HCT116 (cell line): ENCODE data around the gene PTPN13. TPM values are rescaled to one million over a fixed set of nuclear protein-coding genes. Genes with fewer than 3 reads are reported as not detected.

Source experiments
- ATAC-seq: fragments of 200-7000 bp; cut with Tn5 transposase; 2 replicates; pipeline ENCODE4 v1.9.1; 2020; ENCODE audit warnings: mild to moderate bottlenecking, moderate library complexity
- BruUV-seq: library from RNA; stranded (reverse); fragments of 400-500 nt; replicated peaks from 2 replicates; lab custom pipeline; 2021; lab: Mats Ljungman, UMichigan
- CTCF ChIA-PET: fragments of 300-600 bp; sonication (Branson Sonifier 250); formaldehyde crosslinking; loops from one replicate; lab custom pipeline; 2021; ENCODE audit warnings: antibody characterized with exemption; lab: Charles Lee
- POLR2A ChIA-PET: fragments of 300-600, 350-600 bp; sonication (Branson Sonifier 250); formaldehyde crosslinking; loops from one replicate; lab custom pipeline; 2021; ENCODE audit warnings: antibody characterized with exemption; lab: Charles Lee
- RAD21 ChIA-PET, 2 experiments: fragments of 300-600 bp; sonication (Branson Sonifier 250); formaldehyde crosslinking; loops; one replicate each; lab custom pipeline; 2023; ENCODE audit warnings: low total read pairs in 2 of 2; ENCODE audit not compliant: uncharacterized antibody in 2 of 2, unreplicated experiment in 2 of 2, low non-redundant PET in 1 of 2; lab: Charles Lee
- DNase-seq: peaks from one replicate; pipeline ENCODE4 v3.0.0-alpha.2; 2010; ENCODE audit warnings: low read depth, low spot score
- H2AFZ ChIP-seq: fragments of 200-600 bp; shearing (Covaris generic), sonication (generic); 2 replicates; pipeline ENCODE4 v1.6.1; 2017; ENCODE audit warnings: low read depth, mixed run types, mixed read lengths, antibody characterized with exemption, low read length; ENCODE audit not compliant: poor library complexity, severe bottlenecking
- H3K27ac ChIP-seq: 2 replicates; pipeline ENCODE4 v1.5.1; 2012; ENCODE audit warnings: low read depth, low read length
- H3K27me3 ChIP-seq: fragments of 200-600 bp; sonication (generic); 2 replicates; pipeline ENCODE4 v1.6.1; 2016; ENCODE audit warnings: mixed run types, low read length, mixed read lengths; ENCODE audit not compliant: insufficient read depth
- H3K36me3 ChIP-seq, 2 experiments: fragments of 200-500 bp in 1 of 2; fragments of 200-600 bp in 1 of 2; sonication (Bioruptor generic) in 1 of 2; sonication (generic) in 1 of 2; 2 replicates each; pipeline versions ENCODE4 v1.5.1 to v1.6.1; 2014 to 2016; ENCODE audit warnings: low read length in 2 of 2, inconsistent platforms in 1 of 2, mixed read lengths in 1 of 2, mixed run types in 1 of 2; ENCODE audit not compliant: insufficient read depth in 2 of 2, control insufficient read depth in 1 of 2
- H3K4me1 ChIP-seq, 2 experiments: fragments of 200-600 bp in 1 of 2; sonication (generic) in 1 of 2; 2 replicates each; pipeline versions ENCODE4 v1.5.1 to v1.6.1; 2012 to 2017; ENCODE audit warnings: low read length in 2 of 2, inconsistent platforms in 1 of 2, mild to moderate bottlenecking in 1 of 2, mixed read lengths in 1 of 2, mixed run types in 1 of 2, moderate library complexity in 1 of 2; ENCODE audit not compliant: insufficient read depth in 2 of 2, control insufficient read depth in 1 of 2
- H3K4me2 ChIP-seq: fragments of 200-600 bp; sonication (generic); 2 replicates; pipeline ENCODE4 v1.6.1; 2017; ENCODE audit warnings: mixed run types, low read length, mixed read lengths
- H3K4me3 ChIP-seq, 2 experiments: fragments of 200-600 bp in 1 of 2; sonication (generic) in 1 of 2; replicated peaks in 1 of 2; 2 replicates each; pipeline ENCODE4 v1.5.1; 2011 to 2016; ENCODE audit warnings: low read length in 2 of 2, control low read depth in 1 of 2, low read depth in 1 of 2, mild to moderate bottlenecking in 1 of 2, mixed read lengths in 1 of 2, mixed run types in 1 of 2
- H3K79me2 ChIP-seq: fragments of 200-600 bp; sonication (generic); 2 replicates; pipeline ENCODE4 v1.6.1; 2017; ENCODE audit warnings: mild to moderate bottlenecking, mixed run types, low read length, moderate library complexity, mixed read lengths; ENCODE audit not compliant: insufficient read depth
- H3K9ac ChIP-seq: fragments of 200-600 bp; sonication (generic); 2 replicates; pipeline ENCODE4 v1.6.1; 2016; ENCODE audit warnings: low read length, mixed read lengths
- H3K9me2 ChIP-seq: fragments of 200-600 bp; sonication (generic), shearing (Covaris generic); 2 replicates; pipeline ENCODE4 v1.6.1; 2017; ENCODE audit warnings: mixed run types, mild to moderate bottlenecking, moderate library complexity; ENCODE audit not compliant: insufficient read depth
- H3K9me3 ChIP-seq, 2 experiments: fragments of 200-500 bp in 1 of 2; fragments of 200-600 bp in 1 of 2; sonication (Bioruptor generic) in 1 of 2; sonication (generic) in 1 of 2; 2 replicates each; pipeline ENCODE4 v1.6.1; 2014 to 2017; ENCODE audit warnings: low read length in 2 of 2, mixed read lengths in 2 of 2, inconsistent platforms in 1 of 2, low read depth in 1 of 2, mild to moderate bottlenecking in 1 of 2, mixed run types in 1 of 2, moderate library complexity in 1 of 2; ENCODE audit not compliant: control insufficient read depth in 1 of 2, insufficient read depth in 1 of 2
- H4K20me1 ChIP-seq: fragments of 200-600 bp; sonication (generic), shearing (Covaris generic); 2 replicates; pipeline ENCODE4 v1.6.1; 2017; ENCODE audit warnings: mixed run types, mild to moderate bottlenecking, moderate library complexity; ENCODE audit not compliant: insufficient read depth
- CBX3 ChIP-seq: IDR thresholded peaks from 2 replicates; pipeline ENCODE4 v1.6.1; 2012; ENCODE audit warnings: low read depth
- CTCF ChIP-seq, 3 experiments: fragments of 200-600 bp in 1 of 3; sonication (generic) in 1 of 3; IDR thresholded peaks in 2 of 3; conservative IDR thresholded peaks in 1 of 3; 2 replicates each; pipeline ENCODE4 v1.5.1; 2012 to 2017; ENCODE audit warnings: low read depth in 2 of 3, low read length in 2 of 3, antibody characterized with exemption in 1 of 3, borderline replicate concordance in 1 of 3, control low read depth in 1 of 3, mild to moderate bottlenecking in 1 of 3, mixed read lengths in 1 of 3, mixed run types in 1 of 3, moderate library complexity in 1 of 3; ENCODE audit not compliant: insufficient read depth in 1 of 3
- EZH2phosphoT487 ChIP-seq: fragments of 200-600 bp; IDR thresholded peaks from 2 replicates; pipeline ENCODE4 v1.6.1; 2018; ENCODE audit warnings: antibody characterized with exemption, borderline replicate concordance
- FOSL1 ChIP-seq: IDR thresholded peaks from 2 replicates; pipeline ENCODE4 v1.6.1; 2012; ENCODE audit warnings: low read depth
- JUND ChIP-seq: IDR thresholded peaks from 2 replicates; pipeline ENCODE4 v1.6.1; 2012
- SIN3A ChIP-seq: IDR thresholded peaks from 2 replicates; pipeline ENCODE4 v1.6.1; 2012; ENCODE audit warnings: low read depth
- SRF ChIP-seq: IDR thresholded peaks from 2 replicates; pipeline ENCODE4 v1.6.1; 2012; ENCODE audit warnings: low read depth
- YY1 ChIP-seq: IDR thresholded peaks from 2 replicates; pipeline ENCODE4 v1.6.1; 2011; ENCODE audit warnings: low read length, low read depth, moderate library complexity, mild to moderate bottlenecking; ENCODE audit not compliant: insufficient replicate concordance; ENCODE audit errors: extremely low read depth
- ZBTB33 ChIP-seq: IDR thresholded peaks from 2 replicates; pipeline ENCODE4 v1.6.1; 2011; ENCODE audit warnings: mild to moderate bottlenecking, low read length, moderate library complexity; ENCODE audit not compliant: insufficient replicate concordance; ENCODE audit errors: extremely low read depth
- ZFX ChIP-seq: fragments of 450-650 bp; IDR thresholded peaks from 2 replicates; pipeline ENCODE4 v1.6.1; 2017
- intact Hi-C: fragments of 100-400 bp; cut with micrococcal nuclease; formaldehyde crosslinking; loops from 2 replicates; pipeline ENCODE4 v1.10.0; 2022
- total RNA-seq: library from RNA; stranded (reverse); gene quantifications from one replicate; pipeline ENCODE4 v1.2.1, GENCODE V29; 2021; ENCODE audit not compliant: unreplicated experiment

Gene PTPN13
- total RNA-seq, 1 experiment from 2014 or later = 14.6 TPM

GRCh38 chr4:86847571-86847970 is 253.5 kb downstream of the PTPN13 start:
- Histone ChIP-seq H2AFZ (no peak overlapping the region), H3K27ac (no peak overlapping the region), H3K27me3 (no peaks in the 10 kb centered on the region), H4K20me1 (no peaks in the 10 kb centered on the region), H3K9me3 (no peaks in the 10 kb centered on the region), H3K9ac (no peak overlapping the region), H3K4me1 (no peaks in the 10 kb centered on the region), H3K4me2 (no peak overlapping the region), H3K9me2 (no peaks in the 10 kb centered on the region), H3K79me2 (no peaks in the 10 kb centered on the region), H3K4me3 (no peak overlapping the region), H3K36me3 (no peaks in the 10 kb centered on the region)
- POLR2A ChIA-PET = no interaction called here
- intact Hi-C loops = no loop called here
- RAD21 ChIA-PET = no interaction called here
- no TSS peak for BruUV-seq
- DNase-seq (no peak), ATAC-seq (no peak)
- TF ChIP-seq SIN3A = no peak
- no peak for TF ChIP-seq EZH2phosphoT487
- TF ChIP-seq ZFX = no peak
- no peak for TF ChIP-seq ZBTB33
- TF ChIP-seq YY1 = no peak
- no peak for TF ChIP-seq CBX3
- TF ChIP-seq FOSL1 = no peak
- no peak for TF ChIP-seq JUND
- TF ChIP-seq CTCF (IDR thresholded peaks at IDR 0.05 in 2 of 3, conservative IDR thresholded peaks at IDR 0.05 in 1 of 3; ENCODE audit: borderline replicate concordance in 1 of 3, insufficient read depth in 1 of 3, low read depth in 2 of 3, low read length in 2 of 3) = no peak
- TF ChIP-seq SRF = no peak
- CTCF ChIA-PET = no interaction called here
